ENCODE data around the gene DPM3.
"Not testable (repeated sequence)": the region's sequence is repeated elsewhere in the genome, so short reads cannot be mapped to it uniquely, and the experiment has no call there.

DPM3 gene

DNA sequence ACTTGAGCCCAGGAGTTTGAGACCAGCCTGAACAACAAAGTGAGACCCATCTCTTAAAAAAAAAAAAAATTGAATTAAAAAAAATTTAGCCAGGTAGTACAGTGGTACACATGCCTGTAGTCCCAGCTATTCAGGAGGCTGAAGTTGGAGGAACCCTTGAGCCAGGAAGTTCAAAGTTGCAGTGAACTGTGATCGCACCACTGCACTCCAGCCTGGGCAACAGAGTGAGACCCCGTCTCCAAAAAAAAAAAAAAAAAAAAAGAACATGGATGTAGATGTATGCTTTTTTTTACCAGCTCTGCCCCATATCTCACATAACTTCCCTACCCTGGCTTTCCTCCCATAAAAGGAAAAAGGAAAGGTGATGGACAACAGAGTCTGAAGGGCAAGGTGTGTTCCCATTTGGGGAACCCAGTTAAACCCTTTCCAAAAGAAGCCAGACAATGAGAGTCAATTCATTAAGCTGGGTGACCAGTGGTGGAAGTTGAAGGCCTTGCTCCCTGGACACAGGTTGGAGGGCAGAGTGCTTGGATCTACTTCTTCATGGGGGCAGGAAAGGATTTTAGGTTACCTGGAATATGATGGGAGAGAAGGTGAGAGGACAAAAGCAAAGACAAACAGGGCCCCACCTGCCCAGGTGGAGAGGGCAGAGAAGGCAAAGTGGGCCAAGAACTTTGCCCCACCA, 29.9 kb upstream of the DPM3 start:
- TF ChIP-seq, protein P1, sequence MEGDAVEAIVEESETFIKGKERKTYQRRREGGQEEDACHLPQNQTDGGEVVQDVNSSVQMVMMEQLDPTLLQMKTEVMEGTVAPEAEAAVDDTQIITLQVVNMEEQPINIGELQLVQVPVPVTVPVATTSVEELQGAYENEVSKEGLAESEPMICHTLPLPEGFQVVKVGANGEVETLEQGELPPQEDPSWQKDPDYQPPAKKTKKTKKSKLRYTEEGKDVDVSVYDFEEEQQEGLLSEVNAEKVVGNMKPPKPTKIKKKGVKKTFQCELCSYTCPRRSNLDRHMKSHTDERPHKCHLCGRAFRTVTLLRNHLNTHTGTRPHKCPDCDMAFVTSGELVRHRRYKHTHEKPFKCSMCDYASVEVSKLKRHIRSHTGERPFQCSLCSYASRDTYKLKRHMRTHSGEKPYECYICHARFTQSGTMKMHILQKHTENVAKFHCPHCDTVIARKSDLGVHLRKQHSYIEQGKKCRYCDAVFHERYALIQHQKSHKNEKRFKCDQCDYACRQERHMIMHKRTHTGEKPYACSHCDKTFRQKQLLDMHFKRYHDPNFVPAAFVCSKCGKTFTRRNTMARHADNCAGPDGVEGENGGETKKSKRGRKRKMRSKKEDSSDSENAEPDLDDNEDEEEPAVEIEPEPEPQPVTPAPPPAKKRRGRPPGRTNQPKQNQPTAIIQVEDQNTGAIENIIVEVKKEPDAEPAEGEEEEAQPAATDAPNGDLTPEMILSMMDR (IDR thresholded peaks at IDR 0.05; ENCODE audit: low read depth, low read length): no peak
- DNase-seq (ENCODE audit: extremely low read depth, low read depth): no peak

DNA sequence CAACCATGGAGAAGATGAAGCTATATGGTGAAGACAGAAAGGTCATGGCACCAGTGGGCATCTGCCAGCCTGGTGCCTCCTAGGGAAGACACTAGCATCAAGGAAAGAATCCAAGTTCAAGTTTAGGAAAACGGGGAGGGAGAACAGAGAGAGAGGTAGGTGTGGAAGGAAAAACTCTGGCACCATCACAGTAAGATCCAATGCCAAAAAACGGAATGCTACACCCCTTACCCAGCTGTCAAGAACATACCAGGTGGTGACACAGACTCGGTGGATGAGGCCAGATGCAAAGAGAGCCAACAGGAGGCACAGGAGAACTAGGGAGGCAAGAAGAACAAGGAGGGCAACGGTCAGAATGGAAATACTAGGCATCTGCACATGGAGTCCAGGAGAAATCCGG, 29.2 kb upstream of the DPM3 start:
- TF ChIP-seq, protein P1 (IDR thresholded peaks at IDR 0.05; ENCODE audit: low read depth, low read length): no peak
- no peak for DNase-seq (ENCODE audit: extremely low read depth, low read depth)

DNA sequence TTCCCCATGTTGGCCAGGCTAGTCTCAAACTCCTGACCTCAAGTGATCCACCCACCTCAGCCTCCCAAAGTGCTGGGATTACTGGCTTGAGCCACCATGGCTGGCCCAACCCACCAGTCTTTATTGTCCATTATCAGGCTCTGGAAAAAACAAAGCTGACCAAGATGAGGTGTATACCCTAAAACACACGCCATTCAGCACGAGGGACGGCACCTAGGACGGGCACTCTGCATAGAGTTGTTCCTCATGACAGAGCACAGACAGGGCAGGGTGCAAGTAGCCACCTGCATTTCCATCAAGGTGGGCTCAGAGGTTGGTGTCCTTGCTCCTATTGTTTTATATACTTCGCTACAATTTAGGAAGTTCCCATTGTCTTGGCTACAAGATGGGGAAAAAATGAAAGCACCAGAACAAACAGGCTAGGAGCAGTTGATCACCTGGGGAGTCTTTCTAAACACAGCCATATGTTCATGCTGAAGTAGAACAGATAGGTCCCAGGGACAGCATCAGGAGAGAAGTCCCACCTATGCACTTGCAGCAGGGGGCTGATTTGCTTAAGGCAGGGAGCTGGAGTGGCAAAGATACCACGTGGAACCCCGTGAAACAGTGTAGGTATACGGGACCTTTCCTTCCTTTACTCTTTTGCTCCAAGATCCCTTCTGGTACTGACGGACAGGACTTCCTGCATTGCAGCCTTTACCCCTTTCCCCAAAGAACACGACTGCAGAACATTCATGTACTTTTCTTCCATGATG, 28.3 kb upstream of the DPM3 start:
- TF ChIP-seq, protein P1 (IDR thresholded peaks at IDR 0.05; ENCODE audit: low read depth, low read length): no peak
- DNase-seq (ENCODE audit: extremely low read depth, low read depth): no peak

DNA sequence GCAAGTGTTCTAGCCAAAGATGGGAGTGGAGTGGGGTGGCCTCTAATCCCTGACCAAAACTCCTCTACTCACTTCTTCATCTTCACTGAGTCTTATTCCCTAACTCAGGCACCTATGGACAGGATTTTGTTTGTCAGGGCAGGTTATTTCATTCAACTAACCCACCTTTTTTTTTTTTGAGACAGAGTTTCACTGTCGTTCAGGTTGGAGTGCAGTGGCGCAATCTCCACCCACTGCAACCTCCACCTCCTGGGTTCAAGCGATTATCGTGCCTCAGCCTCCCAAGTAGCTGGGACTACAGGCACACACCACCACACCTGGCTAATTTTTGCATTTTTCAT, 27.7 kb upstream of the DPM3 start:
- DNase-seq (ENCODE audit: extremely low read depth, low read depth): not testable (repeated sequence)

DNA sequence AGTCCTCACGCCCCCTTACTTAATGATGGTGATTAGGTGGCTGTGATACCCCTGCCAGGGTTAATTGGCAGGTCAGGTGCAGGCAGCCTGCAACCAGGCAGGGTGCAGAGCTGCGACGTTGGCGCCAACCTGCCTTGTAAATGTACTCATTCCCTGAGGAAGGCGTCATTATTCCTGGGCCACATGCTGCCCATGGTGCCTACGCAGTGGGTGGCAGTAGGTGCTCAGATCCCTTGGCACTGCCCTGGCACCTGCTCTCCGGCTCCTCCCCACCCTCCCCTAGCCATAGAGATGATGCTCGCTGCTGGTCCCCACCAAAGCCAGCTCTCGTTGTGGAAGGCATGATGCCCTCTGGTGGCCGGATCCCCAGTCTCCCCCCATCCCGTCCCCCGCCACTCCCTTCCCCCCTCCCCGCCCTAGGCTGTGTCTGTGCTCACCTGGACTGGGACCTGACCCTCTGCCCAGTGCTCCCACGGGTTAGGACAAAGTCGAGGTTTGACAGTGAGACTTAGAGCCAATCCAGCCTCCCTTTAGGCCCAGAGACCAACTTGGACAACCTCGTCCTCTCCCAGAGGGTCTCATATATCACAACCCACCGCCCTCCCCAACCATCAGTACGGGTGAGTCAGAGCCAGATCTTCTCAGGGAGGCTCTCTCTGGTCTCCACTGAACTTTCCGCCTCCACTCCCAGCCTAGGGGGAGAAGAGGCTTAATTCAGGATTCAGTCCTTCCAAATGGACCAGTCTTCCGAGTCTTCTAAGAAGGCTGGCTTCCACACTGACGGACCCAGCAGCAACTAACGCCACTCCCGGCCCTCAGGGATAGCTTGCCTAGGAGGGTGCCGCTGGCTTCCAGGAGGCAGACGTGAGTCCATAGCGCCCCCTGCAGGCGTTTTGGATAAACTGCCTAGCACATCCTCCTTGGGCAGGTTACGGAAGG, 27.1 kb upstream of the DPM3 start:
- TF ChIP-seq, protein P1 (IDR thresholded peaks at IDR 0.05; ENCODE audit: low read depth, low read length): peak; percentile 87
- no peak for DNase-seq (ENCODE audit: extremely low read depth, low read depth)

DNA sequence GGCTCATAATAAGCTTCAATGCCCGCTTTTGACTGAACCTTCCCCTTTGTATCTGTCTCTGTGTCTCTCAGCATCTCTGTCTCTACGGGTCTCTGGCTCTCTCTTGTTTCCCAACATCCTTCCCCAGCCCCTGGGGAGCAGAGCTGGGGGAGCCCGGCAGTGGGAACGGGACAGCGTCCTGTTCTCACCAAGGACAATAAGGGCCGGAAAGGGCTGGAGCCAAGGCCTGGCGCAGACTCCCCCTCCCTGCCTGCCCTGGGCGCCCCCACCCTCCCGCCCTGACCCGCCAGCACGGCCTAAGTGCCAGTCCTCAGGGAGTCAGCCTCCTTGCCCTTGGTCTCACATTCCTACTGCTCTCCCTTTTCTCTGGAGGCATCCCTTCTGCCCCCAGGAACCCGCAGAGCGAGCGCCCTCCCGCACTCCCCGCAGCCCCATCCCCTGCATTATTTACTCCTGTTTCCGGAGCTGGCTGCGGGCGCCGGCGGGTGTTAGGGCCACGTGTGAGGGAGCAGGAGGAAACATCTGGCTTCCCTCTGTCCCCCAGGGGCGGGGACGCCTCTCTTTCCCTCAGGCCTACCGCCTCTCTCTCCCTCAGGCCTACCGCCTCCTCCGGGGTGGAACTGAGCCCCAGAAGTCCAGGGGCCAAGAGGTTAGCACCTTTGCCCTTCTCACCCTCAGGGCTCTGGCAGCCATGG, 26.3 kb upstream of the DPM3 start:
- TF ChIP-seq, protein P1 (IDR thresholded peaks at IDR 0.05; ENCODE audit: low read depth, low read length): no peak
- DNase-seq (ENCODE audit: extremely low read depth, low read depth): no peak

DNA sequence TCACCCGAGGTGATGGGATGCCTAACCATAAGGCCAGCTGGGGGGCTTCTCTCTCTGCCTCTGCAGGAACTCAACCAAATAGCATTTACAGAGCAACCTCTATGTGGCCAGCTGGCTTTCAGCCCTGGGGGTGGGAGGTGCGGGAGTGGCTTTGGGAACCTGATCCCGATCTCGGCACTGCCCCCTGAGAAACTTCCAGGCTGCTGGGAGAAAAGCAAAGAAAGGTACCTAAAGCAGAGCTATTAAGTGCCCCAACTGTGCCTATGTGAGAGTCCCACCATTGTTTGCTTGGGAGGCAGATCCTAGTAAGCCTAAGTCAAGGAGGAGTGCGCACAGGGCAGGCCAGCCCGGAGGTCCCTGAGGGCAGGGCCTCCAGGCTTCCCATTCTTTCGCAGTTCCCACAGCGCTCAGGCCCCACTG, 25.7 kb upstream of the DPM3 start:
- DNase-seq (ENCODE audit: extremely low read depth, low read depth): no peak
- TF ChIP-seq, protein P1 (IDR thresholded peaks at IDR 0.05; ENCODE audit: low read depth, low read length): no peak

DNA sequence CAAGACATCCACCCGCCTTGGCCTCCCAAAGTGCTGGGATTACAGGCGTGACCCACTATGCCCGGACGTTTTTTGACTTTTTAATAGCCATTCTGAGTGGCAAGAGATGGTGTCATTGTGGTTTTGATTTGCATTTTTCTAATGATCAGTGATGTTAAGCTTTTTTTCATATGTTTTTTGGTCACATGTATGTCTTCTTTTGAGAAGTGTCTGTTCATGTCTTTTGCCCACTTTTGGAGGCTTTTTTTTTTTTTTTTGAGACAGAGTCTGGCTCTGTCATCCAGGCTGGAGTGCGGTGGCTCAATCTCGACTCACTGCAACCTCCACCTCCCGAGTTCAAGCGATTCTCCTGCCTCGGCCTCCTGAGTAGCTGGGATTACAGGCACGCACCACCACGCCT, 24.3 kb upstream of the DPM3 start:
- DNase-seq (ENCODE audit: extremely low read depth, low read depth): not testable (repeated sequence)

DNA sequence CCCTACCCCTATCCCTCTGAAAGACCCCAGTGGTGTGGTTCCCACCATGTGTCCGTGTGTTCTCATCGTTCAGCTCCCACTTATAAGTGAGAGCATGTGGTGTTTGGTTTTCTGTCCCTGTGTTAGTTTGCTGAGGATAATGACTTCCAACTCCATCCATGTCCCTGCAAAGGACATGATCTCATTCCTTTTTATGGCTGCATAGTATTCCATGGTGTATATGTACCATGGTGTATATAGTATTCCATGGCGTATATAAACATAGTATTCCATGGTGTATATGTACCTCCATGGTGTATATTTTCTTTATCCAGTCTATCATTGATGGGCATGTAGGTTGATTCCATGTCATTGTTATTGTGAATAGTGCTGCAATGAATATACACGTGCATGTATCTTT, 23.5 kb upstream of the DPM3 start:
- DNase-seq (ENCODE audit: extremely low read depth, low read depth): not testable (repeated sequence)

DNA sequence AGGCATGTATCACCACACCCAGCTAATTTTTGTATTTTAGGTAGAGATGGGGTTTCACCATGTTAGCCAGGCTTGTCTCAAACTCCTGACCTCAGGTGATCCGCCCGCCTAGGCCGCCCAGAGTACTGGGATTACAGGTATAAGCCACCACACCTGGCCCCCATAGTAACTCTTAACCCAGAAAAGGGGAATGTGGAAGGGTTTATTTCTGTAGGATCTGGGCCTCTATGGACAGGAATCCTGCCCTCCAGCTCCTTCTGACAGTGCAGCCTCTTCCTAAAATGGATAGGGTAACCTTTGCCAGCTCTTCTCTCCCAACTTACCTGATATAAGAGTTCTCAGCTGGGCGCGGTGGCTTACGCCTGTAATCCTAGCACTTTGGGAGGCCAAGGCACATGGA, 22.3 kb upstream of the DPM3 start:
- not testable (repeated sequence) for DNase-seq (ENCODE audit: extremely low read depth, low read depth)

Measured in AG09319 (cell line).